Measurements from ENCODE around the gene SECISBP2.

- TF ChIP-seq POLR2AphosphoS5 (IDR thresholded peaks at IDR 0.05; ENCODE audit: low read depth, low read length) (no peak), POLR2A (IDR thresholded peaks at IDR 0.05; ENCODE audit: low read depth, low read length) (no peak), TAF1 (IDR thresholded peaks at IDR 0.05; ENCODE audit: borderline replicate concordance, low read depth, low read length) (no peak)
Measured at GRCh38 chr9:89342948-89343347, 24.6 kb downstream of the SECISBP2 start.
